Upper lobe of left lung (tissue), 6 donors: ENCODE measurements around the gene MYZAP. TPM values are rescaled to one million over a fixed set of nuclear protein-coding genes. Genes with fewer than 3 reads are reported as not detected.

ENCODE experiments used
- ATAC-seq, 2 donors: fragments of 200-7000 bp; cut with Tn5 transposase; one replicate each; pipeline ENCODE4 v1.9.1; 2022; ENCODE audit warnings: mild to moderate bottlenecking in 2 of 2, moderate library complexity in 2 of 2; ENCODE audit not compliant: low FRiP score in 2 of 2
- DNase-seq, 2 donors: peaks; one replicate each; pipeline ENCODE4 v3.0.0-alpha.2; 2019 to 2020
- H3K27ac ChIP-seq, 4 donors: fragments of 200-600 bp; sonication (generic); one replicate each; pipeline ENCODE4 v1.5.1; 2016 to 2019
- H3K27me3 ChIP-seq, 4 donors: fragments of 200-600 bp; sonication (generic); one replicate each; pipeline ENCODE4 v1.5.1; 2017 to 2019
- H3K36me3 ChIP-seq, 4 donors: fragments of 200-600 bp; sonication (generic); one replicate each; pipeline ENCODE4 v1.5.1; 2016 to 2019
- H3K4me1 ChIP-seq, 4 donors: fragments of 200-600 bp; sonication (generic); one replicate each; pipeline ENCODE4 v1.5.1; 2018 to 2019
- H3K4me3 ChIP-seq, 4 donors: fragments of 200-600 bp; sonication (generic); one replicate each; pipeline ENCODE4 v1.5.1; 2017 to 2019; ENCODE audit warnings: mild to moderate bottlenecking in 2 of 4, moderate library complexity in 1 of 4
- H3K9me3 ChIP-seq, 4 donors: fragments of 200-600 bp; sonication (generic); one replicate each; pipeline ENCODE4 v1.5.1; 2018 to 2019
- EP300 ChIP-seq, 4 donors: sonication (generic); formaldehyde crosslinking; IDR thresholded peaks; one replicate each; pipeline ENCODE4 v1.5.1; 2017; ENCODE audit warnings: antibody characterized with exemption in 4 of 4, control low read depth in 2 of 4
- POLR2A ChIP-seq, 4 donors: fragments of 450-650 bp; IDR thresholded peaks; one replicate each; pipeline ENCODE4 v1.5.1; 2016 to 2017; ENCODE audit warnings: antibody characterized with exemption in 4 of 4, mild to moderate bottlenecking in 2 of 4
- POLR2AphosphoS5 ChIP-seq, 2 donors: sonication (generic); formaldehyde crosslinking; IDR thresholded peaks; one replicate each; pipeline ENCODE4 v1.5.1; 2017; ENCODE audit warnings: antibody characterized with exemption in 2 of 2
- WGBS, 2 donors: methylation state at CpG; one replicate each; pipeline ENCODE4 v1.1.5; 2017 to 2018; 5-methylcytosine and 5-hydroxymethylcytosine counted together
- total RNA-seq, 6 donors: library from RNA; depleted of rRNA in 4 of 6; stranded (reverse); fragments of >200 nt in 4 of 6; gene quantifications; one replicate each; pipeline versions ENCODE4 v1.1.0 to v1.2.1, GENCODE V29; 2016 to 2021
- TF ChIP-seq, protein P1 (sequence below), 6 experiments: fragments of 450-650 bp in 4 of 6; fragments of 200-600 bp in 2 of 6; sonication (generic) in 2 of 6; IDR thresholded peaks; one replicate each; pipeline ENCODE4 v1.5.1; 2016 to 2019; ENCODE audit warnings: antibody characterized with exemption in 6 of 6
- donor health status: DM: no; HTN: no; CAD: no; lungs with moderate emphysema.
- donor health status: DM: no; HTN: yes; CAD: no; lungs with severe emphysema.

MYZAP gene
- total RNA-seq, 6 donors from 2014 or later = 22.0 to 54.3 (median 30.4) TPM

DNA sequence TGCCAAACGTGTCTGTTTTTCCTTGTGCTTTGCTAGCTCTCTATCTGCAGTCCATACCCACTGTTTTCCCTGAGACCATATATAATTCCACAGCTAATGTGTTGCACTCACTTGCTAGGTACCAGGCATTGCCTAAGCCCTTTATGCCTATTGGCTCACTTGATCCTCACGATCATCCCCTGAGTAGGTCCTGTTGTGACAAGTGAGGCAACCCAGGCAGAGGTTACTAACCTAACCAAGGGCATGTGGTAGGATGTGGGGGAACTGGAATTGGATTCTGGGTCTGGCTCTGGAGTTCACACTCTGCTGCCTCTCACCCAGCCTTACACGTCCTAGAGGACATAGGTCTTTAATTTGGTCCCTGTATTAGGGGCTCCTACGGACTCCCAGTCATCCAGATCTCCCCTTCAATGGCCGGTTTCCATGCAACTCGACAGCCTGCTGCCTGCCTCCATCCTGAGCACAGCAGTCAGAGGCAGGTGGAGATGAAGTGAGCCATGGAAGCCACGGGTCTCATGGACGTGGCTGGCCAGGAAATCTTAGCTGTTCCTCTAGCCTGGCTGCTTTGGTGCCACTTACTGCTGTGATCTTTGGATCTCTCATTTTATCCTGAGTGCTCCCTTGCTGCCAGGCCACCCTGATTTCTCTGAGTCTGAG lies 38.9 kb upstream of the MYZAP start:
- Histone ChIP-seq H3K36me3 (no peaks in the 10 kb centered on the region), H3K27me3 (no peaks in the 10 kb centered on the region), H3K27ac (peak overlapping the region; percentile 74 to 86 (median 82)), H3K4me1 (peaks cover 31 to 49% (median 40%) of the 10 kb centered on the region in 4 donors), H3K9me3 (no peaks in the 10 kb centered on the region), H3K4me3 (no peak overlapping the region)
- no peak for TF ChIP-seq POLR2AphosphoS5 (IDR thresholded peaks at IDR 0.05)
- TF ChIP-seq, protein P1, sequence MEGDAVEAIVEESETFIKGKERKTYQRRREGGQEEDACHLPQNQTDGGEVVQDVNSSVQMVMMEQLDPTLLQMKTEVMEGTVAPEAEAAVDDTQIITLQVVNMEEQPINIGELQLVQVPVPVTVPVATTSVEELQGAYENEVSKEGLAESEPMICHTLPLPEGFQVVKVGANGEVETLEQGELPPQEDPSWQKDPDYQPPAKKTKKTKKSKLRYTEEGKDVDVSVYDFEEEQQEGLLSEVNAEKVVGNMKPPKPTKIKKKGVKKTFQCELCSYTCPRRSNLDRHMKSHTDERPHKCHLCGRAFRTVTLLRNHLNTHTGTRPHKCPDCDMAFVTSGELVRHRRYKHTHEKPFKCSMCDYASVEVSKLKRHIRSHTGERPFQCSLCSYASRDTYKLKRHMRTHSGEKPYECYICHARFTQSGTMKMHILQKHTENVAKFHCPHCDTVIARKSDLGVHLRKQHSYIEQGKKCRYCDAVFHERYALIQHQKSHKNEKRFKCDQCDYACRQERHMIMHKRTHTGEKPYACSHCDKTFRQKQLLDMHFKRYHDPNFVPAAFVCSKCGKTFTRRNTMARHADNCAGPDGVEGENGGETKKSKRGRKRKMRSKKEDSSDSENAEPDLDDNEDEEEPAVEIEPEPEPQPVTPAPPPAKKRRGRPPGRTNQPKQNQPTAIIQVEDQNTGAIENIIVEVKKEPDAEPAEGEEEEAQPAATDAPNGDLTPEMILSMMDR (IDR thresholded peaks at IDR 0.05) = no peak
- TF ChIP-seq POLR2A (IDR thresholded peaks at IDR 0.05) = no peak
- no peak for TF ChIP-seq EP300 (IDR thresholded peaks at IDR 0.05)
- ATAC-seq = no peak
- no peak for DNase-seq
- WGBS, 2 donors = 85 to 89% methylated on average over 6 to 8 of the region's 8 CpGs

DNA sequence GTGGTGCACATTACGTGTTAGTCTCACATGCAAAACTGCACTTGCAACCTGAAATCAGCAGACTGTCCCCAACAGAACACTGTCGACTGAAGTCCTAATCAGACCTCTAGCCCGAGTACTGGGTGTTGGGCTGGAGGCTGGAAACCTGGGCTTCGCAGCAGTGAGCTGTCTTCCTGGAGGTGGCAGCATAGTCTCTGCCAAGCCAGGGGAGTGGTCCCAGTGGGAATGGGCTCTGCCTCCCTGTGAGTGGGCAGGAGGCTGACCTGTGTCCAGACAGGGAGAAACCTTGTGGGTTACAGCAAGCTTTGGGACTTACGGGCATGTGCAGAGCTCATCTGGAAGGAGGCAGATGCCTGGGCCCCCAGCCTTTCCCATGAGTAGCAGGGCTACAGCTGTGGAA lies 38.2 kb upstream of the MYZAP start:
- no peaks in the 10 kb centered on the region for H3K27me3 ChIP-seq
- no peak overlapping the region for H3K4me3 ChIP-seq
- H3K27ac ChIP-seq = peak overlapping the region in 3 of 4 donors; percentile 74 to 86 (median 84)
- H3K4me1 ChIP-seq = peaks cover 31 to 49% (median 38%) of the 10 kb centered on the region in 4 donors
- WGBS, 2 donors = 96 to 100% methylated on average over 1 to 5 of the region's 5 CpGs
- no peaks in the 10 kb centered on the region for H3K36me3 ChIP-seq
- TF ChIP-seq, protein P1 (IDR thresholded peaks at IDR 0.05) = no peak
- TF ChIP-seq POLR2A (IDR thresholded peaks at IDR 0.05) (no peak), EP300 (IDR thresholded peaks at IDR 0.05) (no peak), POLR2AphosphoS5 (IDR thresholded peaks at IDR 0.05) (no peak)
- no peaks in the 10 kb centered on the region for H3K9me3 ChIP-seq
- ATAC-seq (no peak), DNase-seq (no peak)

DNA sequence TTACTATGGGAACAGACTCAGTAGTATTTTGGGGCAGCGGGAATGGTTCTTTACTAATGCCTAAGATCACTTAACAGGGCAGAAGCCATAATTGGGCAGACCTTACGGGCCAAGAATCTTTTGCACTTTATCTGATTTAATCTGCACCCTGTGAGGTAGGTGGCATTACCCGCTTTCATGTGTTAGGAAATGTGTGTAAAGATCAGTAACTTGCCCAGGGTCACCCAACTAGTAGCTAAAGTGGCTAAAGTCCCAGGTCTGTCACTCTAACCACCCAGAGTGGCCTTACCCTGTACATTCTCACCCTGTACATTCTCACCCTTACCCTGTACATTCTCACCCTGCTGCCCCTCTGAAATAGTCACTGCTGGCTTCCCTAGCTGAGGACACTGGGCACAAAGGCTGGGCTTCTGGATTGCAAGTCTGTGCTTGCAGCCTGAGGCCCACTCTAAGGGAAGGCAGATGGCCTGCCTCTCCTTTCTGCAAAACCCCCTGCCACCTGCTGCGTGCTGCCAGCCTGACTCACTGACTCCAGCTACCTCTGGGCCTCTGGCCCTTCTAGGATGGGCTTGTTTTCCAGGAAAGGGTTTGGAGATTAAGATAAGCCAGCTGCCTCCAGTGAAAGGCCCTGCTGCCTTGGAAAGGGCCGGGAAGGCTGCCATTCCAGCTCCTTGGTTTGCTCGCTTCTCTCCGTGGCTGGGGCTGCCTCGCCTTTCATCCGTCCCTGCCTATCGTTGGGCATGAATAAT lies 37.5 kb upstream of the MYZAP start:
- 58 to 60% methylated on average over 3 to 10 of the region's 10 CpGs for WGBS, 2 donors
- no peak for ATAC-seq
- H3K27ac ChIP-seq = peak overlapping the region; percentile 45 to 86 (median 79)

DNA sequence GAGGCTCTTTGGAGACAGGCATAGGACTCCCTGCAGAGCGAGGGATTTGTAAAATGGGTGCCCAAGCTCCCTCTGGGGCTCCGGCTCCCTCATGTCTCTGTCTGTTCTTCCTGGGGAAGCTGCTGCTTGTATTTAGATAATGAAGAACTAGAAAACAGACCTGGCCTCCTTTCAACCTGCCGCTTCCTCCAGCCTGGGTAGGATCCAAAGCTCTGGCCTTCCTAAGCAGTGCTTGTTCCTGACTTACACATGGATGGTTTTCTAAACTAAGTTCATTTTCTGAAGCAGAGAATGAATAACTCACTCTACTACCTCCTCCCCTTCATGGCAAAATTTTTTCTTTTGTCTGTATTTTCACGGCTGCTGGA lies 36.9 kb upstream of the MYZAP start:
- Histone ChIP-seq H3K27ac (peak overlapping the region; percentile 45 to 86 (median 79)), H3K4me1 (peaks cover 30 to 46% (median 36%) of the 10 kb centered on the region in 4 donors), H3K27me3 (no peaks in the 10 kb centered on the region), H3K9me3 (no peaks in the 10 kb centered on the region), H3K36me3 (no peaks in the 10 kb centered on the region), H3K4me3 (no peak overlapping the region)
- TF ChIP-seq EP300 (IDR thresholded peaks at IDR 0.05) = no peak
- no peak for TF ChIP-seq POLR2AphosphoS5 (IDR thresholded peaks at IDR 0.05)
- no peak for TF ChIP-seq POLR2A (IDR thresholded peaks at IDR 0.05)
- TF ChIP-seq, protein P1 (IDR thresholded peaks at IDR 0.05) = no peak
- WGBS, 2 donors = 72 to 85% methylated on average over 4 of the region's 4 CpGs
- DNase-seq (no peak), ATAC-seq (no peak)

More for the DNA sequence above, 37.5 kb upstream of the MYZAP start:
- H3K4me3 ChIP-seq = no peak overlapping the region
- TF ChIP-seq POLR2AphosphoS5 (IDR thresholded peaks at IDR 0.05) = no peak
- no peak for TF ChIP-seq POLR2A (IDR thresholded peaks at IDR 0.05)
- TF ChIP-seq EP300 (IDR thresholded peaks at IDR 0.05) = no peak
- TF ChIP-seq, protein P1 (IDR thresholded peaks at IDR 0.05) = no peak
- H3K27me3 ChIP-seq = no peaks in the 10 kb centered on the region
- H3K4me1 ChIP-seq = peaks cover 31 to 46% (median 36%) of the 10 kb centered on the region in 4 donors
- no peak for DNase-seq
- H3K9me3 ChIP-seq = no peaks in the 10 kb centered on the region
- H3K36me3 ChIP-seq = no peaks in the 10 kb centered on the region
